ENCODE results near the gene SPDYE17.
"Not testable (repeated sequence)": the region's sequence is repeated elsewhere in the genome, so short reads cannot be mapped to it uniquely, and the experiment has no call there.

DNA sequence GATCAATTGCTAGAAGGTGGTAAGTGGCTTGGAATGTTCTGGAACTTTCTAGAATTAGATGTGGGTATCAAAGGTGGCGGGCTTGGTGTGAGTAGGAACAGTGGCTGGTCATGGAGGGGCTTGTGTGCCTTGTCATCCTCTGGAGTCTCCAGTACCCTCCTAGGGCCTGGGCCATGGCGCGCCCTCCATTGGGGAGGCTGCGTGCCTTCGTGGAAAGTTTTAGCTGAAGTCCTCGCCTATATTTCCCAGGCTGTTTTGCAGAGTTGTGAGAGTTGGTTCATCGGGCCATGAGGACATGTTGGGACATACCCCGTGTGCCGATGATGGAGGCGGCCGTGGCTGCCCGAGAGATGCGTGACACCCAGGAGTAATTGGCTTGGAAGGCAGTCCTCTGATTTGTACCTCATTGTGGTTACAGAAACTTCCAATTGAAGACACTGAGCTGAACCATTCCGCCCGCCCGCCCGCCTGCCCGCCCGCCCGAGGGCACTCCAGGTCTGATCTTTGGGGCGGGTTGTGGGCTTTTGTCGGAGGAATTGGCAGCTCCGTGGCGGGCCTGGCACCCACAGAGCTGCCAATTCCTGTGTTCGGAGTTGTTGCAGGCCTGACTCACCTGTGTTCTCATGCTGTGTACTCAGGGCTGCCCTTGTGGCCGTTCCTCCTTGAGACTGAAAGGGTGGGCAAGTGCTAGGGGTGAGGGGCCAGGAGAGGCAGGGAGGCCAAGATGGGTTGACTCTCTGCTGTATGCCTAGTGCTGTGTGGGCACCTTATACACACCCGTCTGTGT is 57.2 kb downstream of the SPDYE17 start:
- TF ChIP-seq, protein P1, sequence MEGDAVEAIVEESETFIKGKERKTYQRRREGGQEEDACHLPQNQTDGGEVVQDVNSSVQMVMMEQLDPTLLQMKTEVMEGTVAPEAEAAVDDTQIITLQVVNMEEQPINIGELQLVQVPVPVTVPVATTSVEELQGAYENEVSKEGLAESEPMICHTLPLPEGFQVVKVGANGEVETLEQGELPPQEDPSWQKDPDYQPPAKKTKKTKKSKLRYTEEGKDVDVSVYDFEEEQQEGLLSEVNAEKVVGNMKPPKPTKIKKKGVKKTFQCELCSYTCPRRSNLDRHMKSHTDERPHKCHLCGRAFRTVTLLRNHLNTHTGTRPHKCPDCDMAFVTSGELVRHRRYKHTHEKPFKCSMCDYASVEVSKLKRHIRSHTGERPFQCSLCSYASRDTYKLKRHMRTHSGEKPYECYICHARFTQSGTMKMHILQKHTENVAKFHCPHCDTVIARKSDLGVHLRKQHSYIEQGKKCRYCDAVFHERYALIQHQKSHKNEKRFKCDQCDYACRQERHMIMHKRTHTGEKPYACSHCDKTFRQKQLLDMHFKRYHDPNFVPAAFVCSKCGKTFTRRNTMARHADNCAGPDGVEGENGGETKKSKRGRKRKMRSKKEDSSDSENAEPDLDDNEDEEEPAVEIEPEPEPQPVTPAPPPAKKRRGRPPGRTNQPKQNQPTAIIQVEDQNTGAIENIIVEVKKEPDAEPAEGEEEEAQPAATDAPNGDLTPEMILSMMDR (IDR thresholded peaks at IDR 0.05; ENCODE audit: borderline replicate concordance, extremely low read depth, low read length, poor library complexity, severe bottlenecking), result not testable (repeated sequence)
- not testable (repeated sequence) for TF ChIP-seq EZH2 (IDR thresholded peaks at IDR 0.05; ENCODE audit: borderline replicate concordance, low read depth, low read length, severe bottlenecking)
